Common myeloid progenitor, CD34-positive (primary cell): ENCODE results near the gene CHRND.
"Not testable (repeated sequence)": the region's sequence is repeated elsewhere in the genome, so short reads cannot be mapped to it uniquely, and the experiment has no call there.

Experiments
- CTCF ChIA-PET: fragments of 350-600 bp; sonication (Branson Sonifier 250); formaldehyde crosslinking; loops from one replicate; lab custom pipeline; 2021; ENCODE audit warnings: antibody characterized with exemption; lab: Charles Lee
- POLR2A ChIA-PET: fragments of 350-600 bp; sonication (Branson Sonifier 250); formaldehyde crosslinking; loops from one replicate; lab custom pipeline; 2021; ENCODE audit warnings: antibody characterized with exemption; lab: Charles Lee
- DNase-seq, 3 donors: peaks; one replicate each; pipeline versions ENCODE4 v3.0.0 to v3.0.0-alpha.2; 2013
- H3K27ac ChIP-seq, 2 experiments: 1 replicate in 1 of 2; 2 replicates in 1 of 2; pipeline ENCODE4 v1.7.0; 2013; ENCODE audit warnings: inconsistent platforms in 2 of 2, low read length in 2 of 2, mild to moderate bottlenecking in 2 of 2, low read depth in 1 of 2, moderate library complexity in 1 of 2; ENCODE audit not compliant: severe bottlenecking in 2 of 2, insufficient read depth in 1 of 2, poor library complexity in 1 of 2
- H3K27me3 ChIP-seq, 5 experiments: replicated peaks in 2 of 5; 1 replicate in 3 of 5; 2 replicates in 2 of 5; pipeline versions ENCODE4 v1.6.1 to v1.7.0; 2013; ENCODE audit warnings: low read length in 4 of 5, mild to moderate bottlenecking in 2 of 5, moderate library complexity in 2 of 5, inconsistent platforms in 1 of 5; ENCODE audit not compliant: insufficient read depth in 5 of 5, control insufficient read depth in 4 of 5
- H3K36me3 ChIP-seq, 4 experiments: 1 replicate in 2 of 4; 2 replicates in 2 of 4; pipeline versions ENCODE4 v1.6.1 to v1.7.0; 2013; ENCODE audit warnings: low read length in 3 of 4, control low read depth in 1 of 4, mild to moderate bottlenecking in 1 of 4; ENCODE audit not compliant: control insufficient read depth in 4 of 4, insufficient read depth in 4 of 4
- H3K4me1 ChIP-seq, 4 experiments: 1 replicate in 3 of 4; 2 replicates in 1 of 4; pipeline versions ENCODE4 v1.6.1 to v1.7.1; 2013; ENCODE audit warnings: low read length in 3 of 4, mild to moderate bottlenecking in 3 of 4, control low read depth in 1 of 4, inconsistent platforms in 1 of 4, moderate library complexity in 1 of 4; ENCODE audit not compliant: control insufficient read depth in 4 of 4, insufficient read depth in 4 of 4; ENCODE audit errors: control extremely low read depth in 1 of 4
- H3K4me3 ChIP-seq, 7 experiments: 1 replicate in 4 of 7; 2 replicates in 3 of 7; pipeline versions ENCODE4 v1.5.1 to v1.7.0; 2013; ENCODE audit warnings: mild to moderate bottlenecking in 7 of 7, low read length in 6 of 7, moderate library complexity in 6 of 7, inconsistent platforms in 2 of 7, low read depth in 2 of 7, control low read depth in 1 of 7; ENCODE audit not compliant: insufficient read depth in 4 of 7, control insufficient read depth in 1 of 7; ENCODE audit errors: extremely low read depth in 1 of 7
- H3K9me3 ChIP-seq, 5 experiments: 1 replicate in 4 of 5; 2 replicates in 1 of 5; pipeline versions ENCODE4 v1.6.1 to v1.7.1; 2013; ENCODE audit warnings: low read length in 4 of 5, mild to moderate bottlenecking in 2 of 5, inconsistent platforms in 1 of 5, low read depth in 1 of 5, moderate library complexity in 1 of 5; ENCODE audit not compliant: control insufficient read depth in 4 of 5, insufficient read depth in 2 of 5; ENCODE audit errors: control extremely low read depth in 1 of 5
- WGBS: methylation state at CpG from one replicate; pipeline ENCODE4 v1.1.5; 2013; ENCODE audit not compliant: insufficient coverage; 5-methylcytosine and 5-hydroxymethylcytosine counted together

Gene CHRND

DNA sequence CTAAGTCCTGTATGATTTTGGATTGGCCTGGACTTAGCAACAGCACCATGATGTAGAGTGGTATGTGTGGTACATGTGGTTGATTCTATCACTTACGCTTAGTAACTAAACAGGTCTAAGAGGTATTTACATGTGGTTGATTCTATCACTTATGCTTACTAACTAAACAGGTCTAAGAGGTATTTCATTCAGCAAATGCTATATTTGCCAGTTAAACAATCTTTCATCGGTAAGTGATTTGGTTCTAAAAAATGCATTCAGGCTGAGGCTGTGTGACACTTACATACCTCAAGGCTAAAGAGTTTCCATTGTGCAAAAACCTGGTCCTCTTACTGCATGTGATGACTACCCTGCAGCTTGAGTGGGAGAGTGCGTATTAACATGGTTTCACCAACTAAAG, 37.6 kb downstream of the CHRND start:
- no peak overlapping the region for H3K27ac ChIP-seq
- WGBS = 100% methylated on average over 2 of the region's 3 CpGs
- CTCF ChIA-PET = interaction anchor here (1.3 to 2.1 kb wide), 2 partner anchors 8 to 10 kb away, joined by 4 to 8 read pairs; no protein-coding TSS in a partner anchor
- H3K4me1 ChIP-seq = no peaks in the 10 kb centered on the region
- H3K9me3 ChIP-seq = no peaks in the 10 kb centered on the region
- peaks cover 9 to 82% (median 53%) of the 10 kb centered on the region in 4 experiments for H3K36me3 ChIP-seq
- DNase-seq = no peak
- H3K4me3 ChIP-seq = no peak overlapping the region
- POLR2A ChIA-PET = no interaction called here
- H3K27me3 ChIP-seq = no peaks in the 10 kb centered on the region

DNA sequence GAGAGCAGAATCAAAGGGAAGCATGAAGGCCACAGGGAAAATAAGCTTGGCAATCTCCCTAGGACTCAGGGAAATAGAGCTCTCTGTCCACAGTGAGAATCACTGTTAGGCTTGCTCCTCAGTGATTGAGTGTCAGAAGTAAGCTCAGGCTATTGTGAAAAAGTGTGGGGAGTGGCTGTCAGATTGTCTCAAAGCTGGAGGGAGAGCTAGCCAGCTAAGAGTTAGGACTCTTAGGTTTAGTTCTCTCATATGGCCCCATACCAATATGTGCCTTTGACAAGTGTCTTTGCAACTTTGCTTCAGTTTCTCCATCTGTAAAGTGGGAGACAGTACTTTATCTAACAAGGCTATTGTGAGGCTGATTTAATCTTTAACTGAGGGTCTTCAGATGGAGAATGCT, 41.8 kb downstream of the CHRND start:
- H3K27me3 ChIP-seq = no peaks in the 10 kb centered on the region
- H3K36me3 ChIP-seq = peaks cover 14 to 88% (median 64%) of the 10 kb centered on the region in 4 experiments
- POLR2A ChIA-PET = no interaction called here
- H3K27ac ChIP-seq = no peak overlapping the region
- H3K4me1 ChIP-seq = no peaks in the 10 kb centered on the region
- no peak for DNase-seq
- CTCF ChIA-PET = interaction anchor here (0.7 to 2.7 kb wide), 4 partner anchors 10 to 38 kb away, joined by 3 to 13 read pairs (median 4); no protein-coding TSS in a partner anchor
- H3K9me3 ChIP-seq = no peaks in the 10 kb centered on the region
- H3K4me3 ChIP-seq = no peak overlapping the region

DNA sequence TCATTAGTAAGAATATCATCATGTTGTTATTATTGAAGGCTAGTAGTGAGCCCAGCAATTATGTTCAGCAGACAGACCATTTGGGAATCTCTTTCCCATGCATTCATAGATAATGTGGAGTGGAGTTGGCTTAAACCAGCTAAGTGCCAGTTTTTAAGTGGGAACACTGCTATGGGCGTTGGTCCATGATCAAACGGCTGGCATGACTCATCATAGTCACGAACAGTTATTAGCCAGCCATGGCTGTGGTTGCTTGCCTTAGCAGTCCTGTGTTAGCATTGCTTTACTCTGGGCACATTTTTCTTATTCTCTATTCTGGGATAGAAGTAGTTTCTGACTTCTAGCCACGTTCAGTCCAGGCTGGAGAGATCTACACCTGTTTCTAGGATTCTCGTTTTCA, 42.2 kb downstream of the CHRND start:
- H3K9me3 ChIP-seq = no peaks in the 10 kb centered on the region
- DNase-seq = peak in 1 of 3 donors; percentile 19
- CTCF ChIA-PET = interaction anchor here (1.2 to 2.7 kb wide), 3 partner anchors 10 to 37 kb away, joined by 3 to 13 read pairs (median 4); no protein-coding TSS in a partner anchor
- 86% methylated on average over 3 of the region's 5 CpGs for WGBS
- H3K36me3 ChIP-seq = peaks cover 13 to 88% (median 64%) of the 10 kb centered on the region in 4 experiments
- POLR2A ChIA-PET = no interaction called here
- H3K27ac ChIP-seq = no peak overlapping the region
- no peak overlapping the region for H3K4me3 ChIP-seq
- no peaks in the 10 kb centered on the region for H3K27me3 ChIP-seq
- H3K4me1 ChIP-seq = no peaks in the 10 kb centered on the region

DNA sequence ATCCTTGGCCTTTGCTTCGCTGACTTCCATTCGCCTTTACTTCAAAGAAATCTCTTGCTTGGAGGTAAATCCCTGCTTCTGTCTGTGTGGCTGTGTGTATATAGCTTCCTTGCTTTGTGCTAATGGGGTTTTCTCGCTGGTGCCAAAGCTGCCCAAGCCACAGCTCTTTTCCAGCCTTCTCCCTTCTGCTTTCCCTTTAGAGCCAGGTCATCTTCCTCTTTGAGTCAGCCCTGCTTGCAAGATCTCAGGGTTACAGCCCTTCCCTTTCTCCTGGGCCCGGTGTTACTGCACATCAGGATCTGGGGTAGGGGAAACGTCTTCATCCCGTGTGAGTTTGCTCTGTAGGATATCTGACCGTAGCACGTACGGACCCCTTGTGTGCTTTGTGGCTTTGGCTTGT, 43.6 kb downstream of the CHRND start:
- peaks cover 13 to 89% (median 64%) of the 10 kb centered on the region in 4 experiments for H3K36me3 ChIP-seq
- ChIA-PET POLR2A (no interaction called here), CTCF (interaction anchor here (1.4 to 2.7 kb wide), 2 partner anchors 9 to 16 kb away, joined by 4 to 13 read pairs; no protein-coding TSS in a partner anchor)
- WGBS = 97% methylated on average over 6 of the region's 9 CpGs
- H3K27ac ChIP-seq = no peak overlapping the region
- no peaks in the 10 kb centered on the region for H3K4me1 ChIP-seq
- no peak for DNase-seq
- no peak overlapping the region for H3K4me3 ChIP-seq
- no peaks in the 10 kb centered on the region for H3K9me3 ChIP-seq
- H3K27me3 ChIP-seq = no peaks in the 10 kb centered on the region

DNA sequence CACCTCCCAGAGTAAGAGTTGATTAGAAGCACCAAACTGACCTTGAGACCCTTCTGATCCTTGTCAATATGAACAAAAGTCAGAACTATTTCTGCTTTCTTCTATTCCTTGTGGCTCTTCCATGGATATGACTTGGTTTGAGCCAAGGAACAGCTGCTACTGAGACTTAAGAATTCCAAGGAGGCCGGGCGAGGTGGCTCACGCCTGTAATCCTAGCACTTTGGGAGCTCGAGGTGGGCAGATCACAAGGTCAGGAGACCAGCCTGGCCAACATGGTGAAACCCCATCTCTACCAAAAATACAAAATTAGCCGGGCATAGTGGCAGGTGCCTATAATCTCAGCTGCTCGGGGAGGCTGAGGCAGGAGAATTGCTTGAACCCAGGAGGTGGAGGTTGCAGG, 44.5 kb downstream of the CHRND start:
- H3K4me3 ChIP-seq, H3K27me3 ChIP-seq, H3K27ac ChIP-seq, DNase-seq, H3K9me3 ChIP-seq, POLR2A ChIA-PET, H3K4me1 ChIP-seq: not testable (repeated sequence)
- WGBS = 100% methylated on average over 4 of the region's 6 CpGs
- peaks cover 10 to 88% (median 63%) of the 10 kb centered on the region in 4 experiments for H3K36me3 ChIP-seq
- CTCF ChIA-PET = interaction anchor here (1.0 to 2.7 kb wide), 2 partner anchors 8 to 10 kb away, joined by 3 to 13 read pairs; no protein-coding TSS in a partner anchor

DNA sequence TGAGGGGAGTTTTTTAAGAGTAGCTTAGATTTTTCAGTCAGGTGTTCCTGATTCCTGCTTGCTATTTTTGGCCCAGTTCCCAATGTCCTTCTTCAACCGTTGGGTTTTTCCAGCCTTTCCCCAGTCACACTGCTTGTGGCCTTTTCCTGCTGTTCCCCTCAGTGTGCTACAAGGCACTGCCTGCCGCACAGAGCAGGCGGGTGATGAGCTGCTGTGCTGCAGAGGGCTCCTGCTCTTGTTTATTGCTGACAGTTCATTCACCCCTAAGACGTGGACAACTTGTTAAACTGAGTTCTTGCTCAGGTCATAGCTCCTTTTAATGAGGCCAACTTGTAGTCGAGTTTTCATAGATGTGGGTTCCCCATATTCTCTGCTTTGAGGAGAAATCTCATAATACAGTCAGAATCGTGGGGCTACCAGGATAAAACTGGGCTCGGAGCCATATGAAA, 45.1 kb downstream of the CHRND start:
- no peak for DNase-seq
- ChIA-PET CTCF (interaction anchor here (1.0 to 1.3 kb wide), 2 partner anchors 8 to 9 kb away, joined by 3 to 4 read pairs; no protein-coding TSS in a partner anchor), POLR2A (no interaction called here)
- H3K27ac ChIP-seq = no peak overlapping the region
- WGBS = 95% methylated on average over 7 of the region's 7 CpGs
- H3K4me3 ChIP-seq = no peak overlapping the region
- no peaks in the 10 kb centered on the region for H3K27me3 ChIP-seq
- no peaks in the 10 kb centered on the region for H3K9me3 ChIP-seq
- peaks cover 10 to 82% (median 60%) of the 10 kb centered on the region in 4 experiments for H3K36me3 ChIP-seq
- H3K4me1 ChIP-seq = no peaks in the 10 kb centered on the region

DNA sequence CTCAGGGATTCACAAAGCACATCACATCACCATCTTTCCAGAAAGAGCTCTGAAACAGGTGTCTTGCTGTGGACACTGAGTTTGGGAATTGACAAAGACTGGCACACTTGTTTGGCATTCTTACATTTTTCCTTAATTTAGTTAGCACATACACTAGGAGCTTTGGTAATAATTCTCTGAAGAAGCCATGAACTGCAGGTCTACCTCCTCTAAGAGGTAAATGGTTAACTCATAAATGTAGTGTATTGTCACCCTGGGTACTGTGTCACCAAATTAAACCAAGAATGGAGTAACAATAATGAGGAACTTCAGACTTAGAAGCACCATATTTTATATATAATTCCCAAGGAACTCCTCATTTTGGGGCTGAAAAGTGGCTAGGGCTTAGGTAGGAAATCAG, 47.1 kb downstream of the CHRND start:
- POLR2A ChIA-PET = no interaction called here
- CTCF ChIA-PET = no interaction called here
- no peaks in the 10 kb centered on the region for H3K4me1 ChIP-seq

More for the DNA sequence above, 47.1 kb downstream of the CHRND start:
- Histone ChIP-seq H3K9me3 (no peaks in the 10 kb centered on the region), H3K27me3 (no peaks in the 10 kb centered on the region), H3K36me3 (peaks cover 10 to 62% (median 45%) of the 10 kb centered on the region in 4 experiments), H3K4me3 (no peak overlapping the region), H3K27ac (no peak overlapping the region)
- DNase-seq = no peak
